GM12878 (cell line): ENCODE measurements around the gene ARHGDIG. TPM values are rescaled to one million over a fixed set of nuclear protein-coding genes. Genes with fewer than 3 reads are reported as not detected.

Experiments used
- ATAC-seq: fragments of 200-7000 bp; cut with Tn5 transposase; 3 replicates; pipeline ENCODE4 v1.9.1; 2020; ENCODE audit warnings: mild to moderate bottlenecking, moderate library complexity
- BruUV-seq: library from RNA; stranded (reverse); fragments of 400-500 nt; replicated peaks from 2 replicates; lab custom pipeline; 2021; lab: Mats Ljungman, UMichigan
- CTCF ChIA-PET: fragments of 300-600 bp; sonication (Branson Sonifier 250); formaldehyde crosslinking; extraction: SDS; loops from one replicate; lab custom pipeline; 2021; ENCODE audit warnings: inconsistent platforms; lab: Yijun Ruan, JAX
- POLR2A ChIA-PET: fragments of 350-600 bp; formaldehyde crosslinking; extraction: SDS; loops from one replicate; lab custom pipeline; 2021; ENCODE audit warnings: inconsistent platforms; lab: Charles Lee
- RAD21 ChIA-PET: fragments of 300-600 bp; sonication (Branson Sonifier 250); formaldehyde crosslinking; loops from one replicate; lab custom pipeline; 2023; ENCODE audit warnings: antibody characterized with exemption; ENCODE audit not compliant: unreplicated experiment; lab: Charles Lee
- SMC1A ChIA-PET: fragments of 300-600 bp; sonication (Branson Sonifier 250); formaldehyde crosslinking; loops from one replicate; lab custom pipeline; 2023; ENCODE audit not compliant: unreplicated experiment, uncharacterized antibody; lab: Charles Lee
- DNase-seq: peaks from one replicate; pipeline ENCODE4 v3.0.0-alpha.2; 2011; ENCODE audit warnings: low read depth, low spot score
- FAIRE-seq: peaks from 3 replicates; lab custom pipeline; 2011; peaks lifted over from hg19 to GRCh38; lab: Jason Lieb, UNC
- H2AFZ ChIP-seq: 2 replicates; pipeline ENCODE4 v1.6.0; 2011; ENCODE audit warnings: low read depth, low read length, control low read depth; ENCODE audit not compliant: control insufficient read depth
- H3K27ac ChIP-seq: 2 replicates; pipeline ENCODE4 v1.5.1; 2011; ENCODE audit warnings: control low read depth; ENCODE audit not compliant: control insufficient read depth, insufficient read depth
- H3K27me3 ChIP-seq, 2 experiments: replicated peaks in 1 of 2; 2 replicates each; pipeline versions ENCODE4 v1.6.0 to v1.6.1; 2011; ENCODE audit warnings: low read length in 1 of 2; ENCODE audit not compliant: control insufficient read depth in 2 of 2, insufficient read depth in 2 of 2
- H3K36me3 ChIP-seq, 2 experiments: 2 replicates each; pipeline ENCODE4 v1.5.1; 2011; ENCODE audit warnings: low read length in 1 of 2; ENCODE audit not compliant: control insufficient read depth in 2 of 2, insufficient read depth in 2 of 2
- H3K4me1 ChIP-seq: 2 replicates; pipeline ENCODE4 v1.6.1; 2011; ENCODE audit warnings: mild to moderate bottlenecking, low read length, moderate library complexity, mixed read lengths; ENCODE audit not compliant: control insufficient read depth, insufficient read depth
- H3K4me2 ChIP-seq: 2 replicates; pipeline ENCODE4 v1.6.0; 2011; ENCODE audit warnings: control low read depth; ENCODE audit not compliant: control insufficient read depth, insufficient read depth
- H3K4me3 ChIP-seq: fragments of 200-600 bp; sonication (generic); 2 replicates; pipeline ENCODE4 v1.5.1; 2016
- H3K79me2 ChIP-seq: 2 replicates; pipeline ENCODE4 v1.6.0; 2011; ENCODE audit warnings: low read length; ENCODE audit not compliant: control insufficient read depth, insufficient read depth
- H3K9ac ChIP-seq: 2 replicates; pipeline ENCODE4 v1.8.0; 2011; ENCODE audit warnings: low read length, control low read depth, mixed read lengths; ENCODE audit not compliant: control insufficient read depth, insufficient read depth
- H3K9me3 ChIP-seq: replicated peaks from 3 replicates; pipeline ENCODE4 v1.5.1; 2011; ENCODE audit warnings: mild to moderate bottlenecking, low read length; ENCODE audit not compliant: control insufficient read depth, insufficient read depth
- H4K20me1 ChIP-seq: 2 replicates; pipeline ENCODE4 v1.6.0; 2011; ENCODE audit not compliant: control insufficient read depth, insufficient read depth
- ASH2L ChIP-seq: fragments of 300-600, 200-600 bp; sonication (generic); IDR thresholded peaks from 2 replicates; pipeline ENCODE4 v1.6.1; 2017; ENCODE audit warnings: low read depth, mild to moderate bottlenecking, borderline replicate concordance
- ATF7 ChIP-seq: fragments of 450-650 bp; IDR thresholded peaks from 2 replicates; pipeline ENCODE4 v1.6.1; 2016; ENCODE audit warnings: low read depth, mild to moderate bottlenecking
- BACH1 ChIP-seq: fragments of 450-650 bp; IDR thresholded peaks from 2 replicates; pipeline ENCODE4 v1.6.1; 2017; ENCODE audit warnings: mild to moderate bottlenecking, borderline replicate concordance
- CBFB ChIP-seq: IDR thresholded peaks from 2 replicates; pipeline ENCODE4 v1.6.1; 2016; ENCODE audit warnings: antibody characterized with exemption, low read depth
- CEBPB ChIP-seq, 2 experiments: fragments of 150-350 bp in 1 of 2; IDR thresholded peaks; 2 replicates each; pipeline ENCODE4 v1.6.1; 2012 to 2014; ENCODE audit warnings: low read depth in 2 of 2, low read length in 2 of 2, borderline replicate concordance in 1 of 2, inconsistent platforms in 1 of 2
- PRDM15 ChIP-seq: fragments of 450-650 bp; formaldehyde crosslinking; IDR thresholded peaks from 2 replicates; pipeline ENCODE4 v1.4.0; 2020; ENCODE audit warnings: mild to moderate bottlenecking, moderate library complexity
- REST ChIP-seq: IDR thresholded peaks from 2 replicates; pipeline ENCODE4 v1.6.1; 2012; ENCODE audit warnings: mild to moderate bottlenecking, low read depth, low read length
- RFX5 ChIP-seq: IDR thresholded peaks from 2 replicates; pipeline ENCODE4 v1.6.1; 2011; ENCODE audit warnings: low read depth, low read length, improper control_type of control experiment
- SMC3 ChIP-seq: IDR thresholded peaks from 2 replicates; pipeline ENCODE4 v1.6.1; 2011; ENCODE audit warnings: low read length, improper control_type of control experiment, borderline replicate concordance
- ZBTB11 ChIP-seq: fragments of 450-650 bp; formaldehyde crosslinking; IDR thresholded peaks from 2 replicates; pipeline ENCODE4 v1.5.0; 2022; ENCODE audit warnings: mild to moderate bottlenecking, missing genetic modification characterization
- ZNF384 ChIP-seq: IDR thresholded peaks from 2 replicates; pipeline ENCODE4 v1.6.1; 2012; ENCODE audit warnings: low read depth, mild to moderate bottlenecking, low read length, improper control_type of control experiment, borderline replicate concordance
- WGBS: methylation state at CpG from one replicate; pipeline ENCODE4 v1.1.6; 2016; ENCODE audit warnings: low lambda C conversion rate; ENCODE audit not compliant: insufficient replicate concordance, insufficient coverage; ENCODE audit errors: missing lambda C conversion rate; 5-methylcytosine and 5-hydroxymethylcytosine counted together
- in situ Hi-C: fragments of 300-500 bp; cut with MboI; formaldehyde crosslinking; loops from 9 replicates; pipeline ENCODE4 v1.14.3; 2018; ENCODE audit warnings: mixed read lengths
- intact Hi-C: fragments of 100-400 bp; cut with micrococcal nuclease; formaldehyde crosslinking; loops from one replicate; pipeline ENCODE4 v1.14.2; 2022; ENCODE audit not compliant: unreplicated experiment
- polyA plus RNA-seq, 11 experiments: library from polyadenylated mRNA; depleted of rRNA in 4 of 11; unstranded in 6 of 11; stranded (reverse) in 5 of 11; fragments of >200 nt; fragmentation: Nextera tagmentation in 4 of 11; fragmentation: Illumina TruSeq in 1 of 11; extraction: Ambion mirVana in 4 of 11; extraction: Trizol in 1 of 11; gene quantifications; 1 replicate in 1 of 11; 2 replicates in 10 of 11; pipeline versions ENCODE4 v1.2.1 to v1.2.3, GENCODE V29; 2011 to 2016; ENCODE audit warnings: inconsistent platforms in 2 of 11, missing spikeins in 2 of 11, low read depth in 1 of 11
- total RNA-seq, 4 experiments: library from RNA; depleted of rRNA in 3 of 4; stranded (reverse); fragments of >200 nt in 3 of 4; fragmentation: Illumina TruSeq in 1 of 4; extraction: Trizol in 1 of 4; gene quantifications; 2 replicates each; pipeline versions ENCODE4 v1.2.1 to v1.2.3, GENCODE V29; 2013 to 2021

ARHGDIG gene
- total and polyA plus RNA-seq, 10 of the 15 experiments (the other 5 are each of a cell fraction or from before 2014, with no cell fraction given), result not detected

- FAIRE-seq (no peak), ATAC-seq (no peak), DNase-seq (no peak)
- BruUV-seq, result no TSS peak
- in situ Hi-C loops (no loop called here), intact Hi-C loops (no loop called here)
- H3K36me3 ChIP-seq, result peaks cover under 1 to 22% of the 10 kb centered on the region in 2 experiments; a peak in 3 of 4 replicates
- H2AFZ ChIP-seq, result no peak overlapping the region
- H3K27me3 ChIP-seq, result no peaks in the 10 kb centered on the region
- no peak overlapping the region for H3K27ac ChIP-seq
- POLR2A ChIA-PET, result interaction anchor here (0.6 kb wide), 1 partner anchor 80 kb away, joined by 4 read pairs; no protein-coding TSS in a partner anchor
- CTCF ChIA-PET, result no interaction called here
- RAD21 ChIA-PET, result no interaction called here
- no peak overlapping the region for H3K4me3 ChIP-seq
- no peaks in the 10 kb centered on the region; the same call in 1 of the 2 replicates for H4K20me1 ChIP-seq
- H3K9ac ChIP-seq, result no peak overlapping the region
- 98% methylated on average over 16 of the region's 16 CpGs for WGBS
- no peaks in the 10 kb centered on the region; the same call in none of the 2 replicates for H3K79me2 ChIP-seq
- SMC1A ChIA-PET, result no interaction called here
- H3K4me2 ChIP-seq, result no peak overlapping the region
- H3K9me3 ChIP-seq, result no peaks in the 10 kb centered on the region
- H3K4me1 ChIP-seq, result no peaks in the 10 kb centered on the region
- TF ChIP-seq ATF7, result no peak
- TF ChIP-seq REST, result no peak
- no peak for TF ChIP-seq ZNF384
- TF ChIP-seq BACH1, result no peak
- no peak for TF ChIP-seq ZBTB11 (CRISPR knock-in tag)
- no peak for TF ChIP-seq SMC3
- TF ChIP-seq PRDM15, result no peak
- no peak for TF ChIP-seq CBFB
- no peak for TF ChIP-seq CEBPB (IDR thresholded peaks at IDR 0.05; ENCODE audit: borderline replicate concordance in 1 of 2, low read depth in 2 of 2, low read length in 2 of 2)
- no peak for TF ChIP-seq RFX5
- no peak for TF ChIP-seq ASH2L
Measured at GRCh38 chr16:314351-314750, 34.0 kb downstream of the ARHGDIG start.
